Nephron (organoid): ENCODE results near the gene GALNT2.

Experiments used
- H3K27ac Mint-ChIP-seq, 3 experiments: 2 replicates each; pipeline ENCODE4 v1.8.0; 2020; ENCODE audit warnings: mixed read lengths in 3 of 3, mild to moderate bottlenecking in 2 of 3, moderate library complexity in 1 of 3
- H3K27me3 Mint-ChIP-seq: 2 replicates; pipeline ENCODE4 v1.8.0; 2021; ENCODE audit warnings: low read depth, mild to moderate bottlenecking, moderate library complexity, mixed read lengths
- H3K36me3 Mint-ChIP-seq: 2 replicates; pipeline ENCODE4 v1.8.0; 2020; ENCODE audit warnings: low read depth, mixed read lengths
- H3K4me1 Mint-ChIP-seq: 2 replicates; pipeline ENCODE4 v1.8.0; 2020; ENCODE audit warnings: mixed read lengths
- H3K4me3 Mint-ChIP-seq, 3 experiments: 2 replicates each; pipeline ENCODE4 v1.8.0; 2020; ENCODE audit warnings: mild to moderate bottlenecking in 3 of 3, mixed read lengths in 3 of 3, moderate library complexity in 2 of 3
- H3K9me3 Mint-ChIP-seq: 2 replicates; pipeline ENCODE4 v1.8.0; 2020; ENCODE audit warnings: mixed read lengths
- TF ChIP-seq, protein P1 (sequence below), 3 experiments: fragments of 200-600 bp; sonication (generic); IDR thresholded peaks; one replicate each; pipeline ENCODE4 v1.5.0; 2021; ENCODE audit warnings: antibody characterized with exemption in 3 of 3; ENCODE audit not compliant: unreplicated experiment in 3 of 3

Gene GALNT2

DNA sequence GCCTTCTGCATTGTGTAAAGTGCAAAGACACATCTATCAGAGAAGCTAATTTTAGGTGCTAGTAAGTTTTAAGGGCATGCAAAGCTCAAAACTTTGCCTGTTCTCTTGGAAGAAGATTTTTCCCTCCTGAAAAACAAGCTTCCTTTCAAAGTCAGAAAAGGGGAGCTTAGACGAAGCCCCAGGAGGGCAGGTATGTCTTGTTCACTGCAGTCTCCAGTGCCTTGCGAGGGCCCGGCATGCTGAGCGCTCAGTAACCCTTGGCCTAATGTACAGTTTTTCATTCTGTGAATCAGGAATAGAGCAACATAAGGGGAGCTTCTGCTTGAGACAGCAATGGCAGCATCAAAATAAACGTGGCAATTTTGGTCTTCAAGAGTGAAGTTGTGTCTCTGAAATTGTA lies 35.0 kb downstream of the GALNT2 start:
- peaks cover 58% of the 10 kb centered on the region for H3K4me1 Mint-ChIP-seq
- H3K36me3 Mint-ChIP-seq, result peaks cover 5% of the 10 kb centered on the region
- no peak overlapping the region for H3K4me3 Mint-ChIP-seq
- H3K27ac Mint-ChIP-seq, result no peak overlapping the region
- TF ChIP-seq, protein P1, sequence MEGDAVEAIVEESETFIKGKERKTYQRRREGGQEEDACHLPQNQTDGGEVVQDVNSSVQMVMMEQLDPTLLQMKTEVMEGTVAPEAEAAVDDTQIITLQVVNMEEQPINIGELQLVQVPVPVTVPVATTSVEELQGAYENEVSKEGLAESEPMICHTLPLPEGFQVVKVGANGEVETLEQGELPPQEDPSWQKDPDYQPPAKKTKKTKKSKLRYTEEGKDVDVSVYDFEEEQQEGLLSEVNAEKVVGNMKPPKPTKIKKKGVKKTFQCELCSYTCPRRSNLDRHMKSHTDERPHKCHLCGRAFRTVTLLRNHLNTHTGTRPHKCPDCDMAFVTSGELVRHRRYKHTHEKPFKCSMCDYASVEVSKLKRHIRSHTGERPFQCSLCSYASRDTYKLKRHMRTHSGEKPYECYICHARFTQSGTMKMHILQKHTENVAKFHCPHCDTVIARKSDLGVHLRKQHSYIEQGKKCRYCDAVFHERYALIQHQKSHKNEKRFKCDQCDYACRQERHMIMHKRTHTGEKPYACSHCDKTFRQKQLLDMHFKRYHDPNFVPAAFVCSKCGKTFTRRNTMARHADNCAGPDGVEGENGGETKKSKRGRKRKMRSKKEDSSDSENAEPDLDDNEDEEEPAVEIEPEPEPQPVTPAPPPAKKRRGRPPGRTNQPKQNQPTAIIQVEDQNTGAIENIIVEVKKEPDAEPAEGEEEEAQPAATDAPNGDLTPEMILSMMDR (IDR thresholded peaks at IDR 0.05; ENCODE audit: unreplicated experiment in 3 of 3), result no peak
- peaks cover 47% of the 10 kb centered on the region for H3K27me3 Mint-ChIP-seq
- H3K9me3 Mint-ChIP-seq, result no peaks in the 10 kb centered on the region

GRCh38 chr1:230102472-230102871 lies 35.4 kb downstream of the GALNT2 start:
- H3K4me3 Mint-ChIP-seq, result no peak overlapping the region
- H3K27ac Mint-ChIP-seq, result no peak overlapping the region
- no peaks in the 10 kb centered on the region for H3K9me3 Mint-ChIP-seq
- H3K36me3 Mint-ChIP-seq, result peaks cover under 1% of the 10 kb centered on the region
- H3K4me1 Mint-ChIP-seq, result peaks cover 61% of the 10 kb centered on the region
- peaks cover 43% of the 10 kb centered on the region for H3K27me3 Mint-ChIP-seq
- TF ChIP-seq, protein P1 (IDR thresholded peaks at IDR 0.05; ENCODE audit: unreplicated experiment in 3 of 3), result no peak

- TF ChIP-seq, protein P1 (IDR thresholded peaks at IDR 0.05; ENCODE audit: unreplicated experiment in 3 of 3), result no peak
- Mint-ChIP-seq H3K9me3 (no peaks in the 10 kb centered on the region), H3K27ac (peak overlapping the region; percentile 5 to 14 (median 6)), H3K4me1 (peaks cover 61% of the 10 kb centered on the region), H3K4me3 (peak overlapping the region in 1 of 3 experiments; percentile 19), H3K27me3 (peaks cover 45% of the 10 kb centered on the region), H3K36me3 (no peaks in the 10 kb centered on the region)
Observed at GRCh38 chr1:230103306-230104173, 36.5 kb downstream of the GALNT2 start.

- TF ChIP-seq, protein P1 (IDR thresholded peaks at IDR 0.05; ENCODE audit: unreplicated experiment in 3 of 3), result no peak
- Mint-ChIP-seq H3K4me1 (peaks cover 61% of the 10 kb centered on the region), H3K4me3 (peak overlapping the region in 2 of 3 experiments; percentile 20 to 33), H3K9me3 (no peaks in the 10 kb centered on the region), H3K27me3 (peaks cover 35% of the 10 kb centered on the region), H3K27ac (peak overlapping the region; percentile 5 to 82 (median 59)), H3K36me3 (no peaks in the 10 kb centered on the region)
Observed at GRCh38 chr1:230104395-230105244, 37.6 kb downstream of the GALNT2 start.

GRCh38 chr1:230105245-230105753 lies 38.3 kb downstream of the GALNT2 start:
- H3K27me3 Mint-ChIP-seq, result peaks cover 32% of the 10 kb centered on the region
- peak overlapping the region; percentile 5 to 76 (median 74) for H3K27ac Mint-ChIP-seq
- no peak overlapping the region for H3K4me3 Mint-ChIP-seq
- TF ChIP-seq, protein P1 (IDR thresholded peaks at IDR 0.05; ENCODE audit: unreplicated experiment in 3 of 3), result no peak
- peaks cover 66% of the 10 kb centered on the region for H3K4me1 Mint-ChIP-seq
- no peaks in the 10 kb centered on the region for H3K36me3 Mint-ChIP-seq
- no peaks in the 10 kb centered on the region for H3K9me3 Mint-ChIP-seq
